ENCODE data around the gene MIDN.

Gene MIDN

GRCh38 chr19:1235625-1236538 is 12.5 kb upstream of the MIDN start:
- H3K4me3 ChIP-seq (ENCODE audit: low read depth, low read length), result no peak overlapping the region
- DNase-seq (ENCODE audit: low read depth), result no peak
- TF ChIP-seq CTCF (IDR thresholded peaks at IDR 0.05; ENCODE audit: low read depth, low read length, missing control alignments), result no peak

- no peak overlapping the region; the same call in 1 of the 2 replicates for H3K4me3 ChIP-seq (ENCODE audit: low read depth, low read length)
- no peak for TF ChIP-seq CTCF (IDR thresholded peaks at IDR 0.05; ENCODE audit: low read depth, low read length, missing control alignments)
- DNase-seq (ENCODE audit: low read depth), result no peak
Measured at GRCh38 chr19:1236576-1236975, 11.8 kb upstream of the MIDN start.

- no peak for TF ChIP-seq CTCF (IDR thresholded peaks at IDR 0.05; ENCODE audit: low read depth, low read length, missing control alignments)
- H3K4me3 ChIP-seq (ENCODE audit: low read depth, low read length), result peak overlapping the region; percentile 46
- no peak for DNase-seq (ENCODE audit: low read depth)
Measured at GRCh38 chr19:1237027-1237659, 11.2 kb upstream of the MIDN start.

GRCh38 chr19:1237754-1238368 is 10.5 kb upstream of the MIDN start, which contains the start of gene CBARP:
CBARP (minus strand) TSS chr19:1238005; CDS start chr19:1236100, 1,905 bp downstream.
- DNase-seq (ENCODE audit: low read depth), result no peak
- peak within 1 kb of the TSS; percentile 46 for H3K4me3 ChIP-seq (ENCODE audit: low read depth, low read length)
- TF ChIP-seq CTCF (IDR thresholded peaks at IDR 0.05; ENCODE audit: low read depth, low read length, missing control alignments), result no peak

GRCh38 chr19:1238369-1239303 is 9.7 kb upstream of the MIDN start:
- no peak for DNase-seq (ENCODE audit: low read depth)
- no peak for TF ChIP-seq CTCF (IDR thresholded peaks at IDR 0.05; ENCODE audit: low read depth, low read length, missing control alignments)
- H3K4me3 ChIP-seq (ENCODE audit: low read depth, low read length), result peak overlapping the region; percentile 12; the same call in 1 of the 2 replicates

GRCh38 chr19:1239420-1239795 is 9.0 kb upstream of the MIDN start:
- DNase-seq (ENCODE audit: low read depth), result no peak
- no peak for TF ChIP-seq CTCF (IDR thresholded peaks at IDR 0.05; ENCODE audit: low read depth, low read length, missing control alignments)
- no peak overlapping the region for H3K4me3 ChIP-seq (ENCODE audit: low read depth, low read length)
